A673 (cell line): ENCODE data around the gene XPO6. TPM values are rescaled to one million over a fixed set of nuclear protein-coding genes. Genes with fewer than 3 reads are reported as not detected.

Experiments
- BruUV-seq: library from RNA; stranded (reverse); fragments of 400-500 nt; replicated peaks from 2 replicates; lab custom pipeline; 2021; lab: Mats Ljungman, UMichigan
- CTCF ChIA-PET: fragments of 300-600 bp; sonication (Branson Sonifier 250); formaldehyde crosslinking; loops from one replicate; lab custom pipeline; 2022; ENCODE audit warnings: antibody characterized with exemption; lab: Charles Lee
- POLR2A ChIA-PET: fragments of 300-600 bp; sonication (Branson Sonifier 250); formaldehyde crosslinking; loops from one replicate; lab custom pipeline; 2022; ENCODE audit warnings: antibody characterized with exemption; ENCODE audit not compliant: low non-redundant PET; lab: Charles Lee
- DNase-seq: peaks from one replicate; pipeline ENCODE4 v3.0.0-alpha.2; 2015; ENCODE audit warnings: low spot score
- H3K27ac ChIP-seq: fragments of 200-600 bp; sonication (generic); 2 replicates; pipeline ENCODE4 v1.5.1; 2016; ENCODE audit warnings: mixed run types, low read depth, mild to moderate bottlenecking, mixed read lengths, antibody characterized with exemption, low read length; ENCODE audit not compliant: poor library complexity, severe bottlenecking
- H3K27me3 ChIP-seq: fragments of 200-600 bp; sonication (generic); replicated peaks from 2 replicates; pipeline ENCODE4 v1.6.1; 2017; ENCODE audit warnings: mixed run types, low read depth, mild to moderate bottlenecking, mixed read lengths, antibody characterized with exemption, low read length; ENCODE audit not compliant: insufficient read depth, poor library complexity
- H3K36me3 ChIP-seq: fragments of 200-600 bp; sonication (generic); 2 replicates; pipeline ENCODE4 v1.6.1; 2016; ENCODE audit warnings: mixed run types, mild to moderate bottlenecking, mixed read lengths, antibody characterized with exemption, low read length; ENCODE audit not compliant: insufficient read depth, poor library complexity, severe bottlenecking
- H3K4me1 ChIP-seq: fragments of 200-600 bp; sonication (generic); 2 replicates; pipeline ENCODE4 v1.6.1; 2017; ENCODE audit warnings: mixed run types, mild to moderate bottlenecking, mixed read lengths, antibody characterized with exemption, low read length; ENCODE audit not compliant: insufficient read depth, poor library complexity, severe bottlenecking
- H3K4me3 ChIP-seq: fragments of 200-600 bp; sonication (generic); 2 replicates; pipeline ENCODE4 v1.5.1; 2016; ENCODE audit warnings: low read depth, mixed run types, mild to moderate bottlenecking, mixed read lengths, low read length; ENCODE audit not compliant: poor library complexity, severe bottlenecking
- H3K9me3 ChIP-seq: fragments of 200-600 bp; sonication (generic); 2 replicates; pipeline ENCODE4 v1.6.1; 2016; ENCODE audit warnings: mixed run types, low read depth, mild to moderate bottlenecking, mixed read lengths, antibody characterized with exemption, low read length; ENCODE audit not compliant: poor library complexity, severe bottlenecking
- EZH2 ChIP-seq: fragments of 200-600 bp; sonication (generic); IDR thresholded peaks from 2 replicates; pipeline ENCODE4 v1.6.1; 2017; ENCODE audit warnings: borderline replicate concordance, low read depth, mild to moderate bottlenecking, mixed read lengths, antibody characterized with exemption, low read length; ENCODE audit not compliant: poor library complexity, severe bottlenecking
- intact Hi-C: fragments of 100-400 bp; cut with micrococcal nuclease; formaldehyde crosslinking; loops from one replicate; pipeline ENCODE4 v1.10.0; 2022; ENCODE audit not compliant: unreplicated experiment
- total RNA-seq: library from RNA; stranded (reverse); gene quantifications from 2 replicates; pipeline ENCODE4 v1.2.3, GENCODE V29; 2021
- TF ChIP-seq, protein P1 (sequence below): fragments of 300-800, 200-600 bp; sonication (generic); conservative IDR thresholded peaks from 2 replicates; pipeline ENCODE4 v1.5.1; 2017; ENCODE audit warnings: low read depth, mild to moderate bottlenecking, antibody characterized with exemption, low read length, moderate library complexity, mixed read lengths

XPO6 gene
- total RNA-seq, 1 experiment from 2014 or later: 155 TPM

DNA sequence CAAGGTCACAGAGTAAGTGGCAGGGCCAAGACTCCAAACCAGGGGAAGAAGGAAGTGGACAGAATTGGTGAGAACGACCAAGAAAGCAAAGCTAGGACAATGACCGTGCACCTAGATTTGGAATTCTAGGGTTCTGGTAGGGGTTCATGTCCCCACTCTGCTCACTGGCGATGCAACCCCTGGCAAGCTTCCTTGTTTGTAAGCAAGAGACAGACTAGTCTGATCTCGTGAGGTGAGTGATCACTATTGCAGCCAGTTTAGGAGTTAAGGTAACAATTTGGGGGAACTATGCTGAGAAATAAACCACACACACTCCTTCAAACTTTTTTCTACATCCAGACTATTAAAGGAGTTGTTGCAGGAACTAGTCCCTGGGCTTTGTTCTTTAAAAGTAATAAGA lies 48.1 kb downstream of the XPO6 start:
- POLR2A ChIA-PET: no interaction called here
- no peak for TF ChIP-seq EZH2
- TF ChIP-seq, protein P1, sequence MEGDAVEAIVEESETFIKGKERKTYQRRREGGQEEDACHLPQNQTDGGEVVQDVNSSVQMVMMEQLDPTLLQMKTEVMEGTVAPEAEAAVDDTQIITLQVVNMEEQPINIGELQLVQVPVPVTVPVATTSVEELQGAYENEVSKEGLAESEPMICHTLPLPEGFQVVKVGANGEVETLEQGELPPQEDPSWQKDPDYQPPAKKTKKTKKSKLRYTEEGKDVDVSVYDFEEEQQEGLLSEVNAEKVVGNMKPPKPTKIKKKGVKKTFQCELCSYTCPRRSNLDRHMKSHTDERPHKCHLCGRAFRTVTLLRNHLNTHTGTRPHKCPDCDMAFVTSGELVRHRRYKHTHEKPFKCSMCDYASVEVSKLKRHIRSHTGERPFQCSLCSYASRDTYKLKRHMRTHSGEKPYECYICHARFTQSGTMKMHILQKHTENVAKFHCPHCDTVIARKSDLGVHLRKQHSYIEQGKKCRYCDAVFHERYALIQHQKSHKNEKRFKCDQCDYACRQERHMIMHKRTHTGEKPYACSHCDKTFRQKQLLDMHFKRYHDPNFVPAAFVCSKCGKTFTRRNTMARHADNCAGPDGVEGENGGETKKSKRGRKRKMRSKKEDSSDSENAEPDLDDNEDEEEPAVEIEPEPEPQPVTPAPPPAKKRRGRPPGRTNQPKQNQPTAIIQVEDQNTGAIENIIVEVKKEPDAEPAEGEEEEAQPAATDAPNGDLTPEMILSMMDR: no peak
- no TSS peak for BruUV-seq

DNA sequence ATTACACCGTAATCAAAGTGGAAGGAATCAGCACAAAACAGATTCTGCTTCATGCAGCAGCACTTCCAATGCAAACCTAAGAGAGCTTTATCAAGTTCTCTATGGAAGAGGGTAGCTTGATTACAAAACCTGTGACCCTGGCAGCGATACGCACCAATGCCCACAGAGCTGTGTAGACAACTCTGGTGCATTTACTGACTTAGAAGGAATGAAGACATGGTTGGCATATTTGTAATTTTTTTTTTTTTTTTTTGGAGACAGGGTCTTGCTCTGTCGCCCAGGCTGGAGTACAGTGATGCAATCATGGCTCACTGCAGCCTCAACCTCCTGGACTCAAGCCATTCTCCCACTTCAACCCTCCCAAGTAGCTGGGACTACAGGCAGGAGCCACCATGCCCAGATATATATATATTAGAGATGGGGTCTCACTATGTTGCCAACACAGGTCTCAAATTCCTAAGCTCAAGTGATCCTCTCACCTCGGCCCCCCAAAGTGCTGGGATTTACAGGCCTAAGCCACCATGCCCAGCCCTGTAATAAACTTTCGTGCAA lies 49.4 kb downstream of the XPO6 start:
- ChIA-PET POLR2A (no interaction called here), CTCF (no interaction called here)
- peaks cover 51% of the 10 kb centered on the region for H3K4me1 ChIP-seq
- DNase-seq: no peak
- H3K9me3 ChIP-seq: no peaks in the 10 kb centered on the region
- H3K4me3 ChIP-seq: no peak overlapping the region
- H3K27me3 ChIP-seq: no peaks in the 10 kb centered on the region
- TF ChIP-seq, protein P1: no peak
- no peak for TF ChIP-seq EZH2
- BruUV-seq: no TSS peak
- H3K36me3 ChIP-seq: peaks cover 21% of the 10 kb centered on the region
- intact Hi-C loops: no loop called here
- no peak overlapping the region for H3K27ac ChIP-seq

More for the DNA sequence above, 48.1 kb downstream of the XPO6 start:
- Histone ChIP-seq H3K4me1 (peaks cover 54% of the 10 kb centered on the region), H3K4me3 (no peak overlapping the region), H3K27me3 (no peaks in the 10 kb centered on the region), H3K9me3 (no peaks in the 10 kb centered on the region), H3K27ac (peak overlapping the region; percentile 93), H3K36me3 (peaks cover 23% of the 10 kb centered on the region)
- DNase-seq: no peak
- intact Hi-C loops: no loop called here
- CTCF ChIA-PET: interaction anchor here (0.6 kb wide), 1 partner anchor 87 kb away, joined by 3 read pairs; no protein-coding TSS in a partner anchor

DNA sequence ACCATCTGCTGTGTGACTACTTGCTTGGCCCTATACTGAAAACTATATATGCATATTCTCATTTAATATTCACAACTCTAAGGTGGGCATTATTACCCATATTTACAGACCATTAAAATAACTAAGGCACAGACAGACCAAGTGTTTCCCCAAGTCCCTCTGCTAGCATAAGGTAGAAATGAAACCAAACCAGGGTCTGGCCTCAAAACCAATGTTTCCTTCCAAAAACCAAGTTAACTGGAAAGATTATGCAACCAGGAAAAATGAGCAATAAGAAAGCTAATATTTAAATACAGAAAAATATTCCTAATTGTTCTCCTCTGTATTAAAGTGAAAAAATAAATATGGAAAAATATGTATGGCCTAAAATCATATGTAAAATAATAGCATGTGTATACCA lies 50.1 kb downstream of the XPO6 start:
- BruUV-seq: no TSS peak
- DNase-seq: no peak
- ChIA-PET POLR2A (no interaction called here), CTCF (no interaction called here)
- no peaks in the 10 kb centered on the region for H3K27me3 ChIP-seq
- no peaks in the 10 kb centered on the region for H3K9me3 ChIP-seq
- no peak for TF ChIP-seq EZH2
- TF ChIP-seq, protein P1: no peak
- H3K27ac ChIP-seq: no peak overlapping the region
- intact Hi-C loops: no loop called here
- peaks cover 15% of the 10 kb centered on the region for H3K36me3 ChIP-seq
- no peak overlapping the region for H3K4me3 ChIP-seq
- peaks cover 48% of the 10 kb centered on the region for H3K4me1 ChIP-seq
